Measurements from ENCODE around the gene PLPP7. TPM values are rescaled to one million over a fixed set of nuclear protein-coding genes. Genes with fewer than 3 reads are reported as not detected.

Gene PLPP7
- total and polyA plus RNA-seq, 7 experiments from 2014 or later = 0.12 to 0.71 (median 0.19) TPM; not detected in 1

DNA sequence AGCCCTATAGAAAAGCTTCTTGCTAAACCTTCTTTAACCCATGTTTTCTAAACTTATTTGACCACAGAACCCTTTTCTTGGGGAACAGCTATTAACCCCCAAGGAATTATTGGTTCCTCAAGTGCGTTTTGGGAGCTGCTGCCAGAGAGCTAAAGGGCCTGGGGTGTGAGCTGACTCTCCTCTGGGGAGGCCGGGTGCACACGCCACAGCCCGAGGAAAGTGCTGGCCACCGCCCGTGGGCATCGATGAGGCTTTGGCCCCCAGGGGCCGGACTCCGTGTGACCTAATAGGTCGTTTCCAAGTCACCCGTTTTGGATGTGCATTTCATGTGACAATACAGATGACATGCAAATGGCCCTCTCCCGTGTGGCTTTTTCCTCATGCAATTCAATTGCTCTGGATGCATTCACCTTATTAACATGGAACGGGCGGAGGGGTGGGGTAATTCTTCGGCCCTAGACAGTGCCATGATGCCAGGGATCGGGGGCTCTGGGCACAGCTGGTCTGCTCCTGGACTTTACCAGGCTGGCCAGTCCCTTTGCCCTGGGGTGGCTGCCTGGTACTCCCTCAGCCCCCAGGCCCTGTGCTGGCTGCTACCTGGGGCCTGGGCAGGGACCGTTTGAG, 19.5 kb downstream of the PLPP7 start:
- H3K4me3 ChIP-seq (ENCODE audit: low read length) = no peak overlapping the region
- CTCF ChIA-PET = no interaction called here
- intact Hi-C loops (cut with micrococcal nuclease) = no loop called here
- no peaks in the 10 kb centered on the region for H3K27me3 ChIP-seq (ENCODE audit: control insufficient read depth in 2 of 2, insufficient read depth in 2 of 2, low read length in 2 of 2)
- peaks cover 0 to 19% (median 15%) of the 10 kb centered on the region in 7 donors for H3K4me1 Mint-ChIP-seq
- no peak overlapping the region for H3K27ac Mint-ChIP-seq
- ATAC-seq = no peak
- H3K4me3 Mint-ChIP-seq = peak overlapping the region in 1 of 10 donors; percentile 34
- peaks cover 13 to 14% of the 10 kb centered on the region in 2 donors for H3K4me1 ChIP-seq (ENCODE audit: control insufficient read depth in 2 of 2, insufficient read depth in 2 of 2, low read length in 2 of 2)
- no peaks in the 10 kb centered on the region for H3K36me3 Mint-ChIP-seq
- no peaks in the 10 kb centered on the region for H3K36me3 ChIP-seq (ENCODE audit: control insufficient read depth in 2 of 3, insufficient read depth in 3 of 3, low read length in 3 of 3)
- DNase-seq = no peak
- POLR2A ChIA-PET = interaction anchor here (0.7 to 2.2 kb wide), 3 partner anchors 39 to 188 kb away, joined by 3 to 9 read pairs (median 3); no protein-coding TSS in a partner anchor
- H3K9me3 ChIP-seq (ENCODE audit: control insufficient read depth in 2 of 3, low read length in 3 of 3) = no peaks in the 10 kb centered on the region
- H3K27ac ChIP-seq (ENCODE audit: low read depth, low read length) = no peak overlapping the region
- H3K27me3 Mint-ChIP-seq = no peaks in the 10 kb centered on the region
- H3K9me3 Mint-ChIP-seq = peaks cover 0 to 1% (median 0%) of the 10 kb centered on the region in 11 donors

DNA sequence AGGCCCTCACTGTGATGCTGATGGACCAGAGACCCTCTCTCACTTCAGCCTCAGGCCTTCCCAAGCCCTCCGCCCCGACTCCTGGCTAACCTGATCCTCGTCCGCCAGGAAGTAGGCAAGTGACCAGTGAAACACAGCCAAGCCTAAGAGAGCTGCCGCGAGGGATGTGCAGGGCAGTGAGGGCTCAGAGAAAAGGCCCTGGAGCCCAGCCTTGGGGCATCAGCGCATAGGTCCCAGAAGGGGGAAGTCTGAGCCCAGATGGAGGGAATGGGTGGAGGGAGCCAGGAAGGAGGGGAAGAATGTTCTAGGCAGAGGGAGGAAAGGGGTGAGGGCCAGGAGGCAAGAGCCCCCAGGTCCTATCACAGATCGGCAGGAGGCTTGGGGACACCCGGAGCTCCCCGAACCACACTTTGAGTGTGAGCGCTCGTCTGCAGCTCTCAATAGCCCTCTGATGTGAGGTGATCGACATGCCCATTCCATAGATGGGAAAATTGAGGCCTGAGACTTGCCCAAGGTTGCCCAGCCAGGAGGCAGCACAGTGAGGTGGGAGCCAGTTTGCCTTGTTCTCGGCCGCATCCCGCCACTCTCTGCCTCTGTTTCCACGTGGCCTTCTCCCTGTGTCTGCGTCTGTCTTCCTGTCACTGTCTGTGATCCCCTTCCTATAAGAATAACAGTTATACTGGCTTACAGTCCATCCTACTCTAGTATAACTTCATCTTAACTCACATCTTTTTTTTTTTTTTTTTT, 20.2 kb downstream of the PLPP7 start:
- H3K27ac ChIP-seq (ENCODE audit: low read depth, low read length) = no peak overlapping the region
- H3K4me1 Mint-ChIP-seq = peaks cover 0 to 19% (median 15%) of the 10 kb centered on the region in 7 donors
- H3K4me1 ChIP-seq (ENCODE audit: control insufficient read depth in 2 of 2, insufficient read depth in 2 of 2, low read length in 2 of 2) = peaks cover 13 to 14% of the 10 kb centered on the region in 2 donors
- peaks cover 0 to 1% (median 0%) of the 10 kb centered on the region in 11 donors for H3K9me3 Mint-ChIP-seq
- DNase-seq (no peak), ATAC-seq (no peak)
- no peaks in the 10 kb centered on the region for H3K36me3 ChIP-seq (ENCODE audit: control insufficient read depth in 2 of 3, insufficient read depth in 3 of 3, low read length in 3 of 3)
- ChIA-PET CTCF (no interaction called here), POLR2A (interaction anchor here (0.6 to 2.2 kb wide), 5 partner anchors 22 to 54 kb away, joined by 3 to 9 read pairs (median 4); partner anchors contain the start of gene FAM78A)
- no peaks in the 10 kb centered on the region for H3K9me3 ChIP-seq (ENCODE audit: control insufficient read depth in 2 of 3, low read length in 3 of 3)
- H3K36me3 Mint-ChIP-seq = no peaks in the 10 kb centered on the region
- H3K4me3 Mint-ChIP-seq = peak overlapping the region in 1 of 10 donors; percentile 38
- H3K27me3 Mint-ChIP-seq = no peaks in the 10 kb centered on the region
- no peak overlapping the region for H3K4me3 ChIP-seq (ENCODE audit: low read length)
- H3K27ac Mint-ChIP-seq = peak overlapping the region in 3 of 9 donors; percentile 33 to 88 (median 71)
- intact Hi-C loops (cut with micrococcal nuclease) = loop anchor here in 1 of 2 donors (2.0 kb wide), 1 partner anchor 31 kb away; no protein-coding TSS in a partner anchor
- H3K27me3 ChIP-seq (ENCODE audit: control insufficient read depth in 2 of 2, insufficient read depth in 2 of 2, low read length in 2 of 2) = no peaks in the 10 kb centered on the region

DNA sequence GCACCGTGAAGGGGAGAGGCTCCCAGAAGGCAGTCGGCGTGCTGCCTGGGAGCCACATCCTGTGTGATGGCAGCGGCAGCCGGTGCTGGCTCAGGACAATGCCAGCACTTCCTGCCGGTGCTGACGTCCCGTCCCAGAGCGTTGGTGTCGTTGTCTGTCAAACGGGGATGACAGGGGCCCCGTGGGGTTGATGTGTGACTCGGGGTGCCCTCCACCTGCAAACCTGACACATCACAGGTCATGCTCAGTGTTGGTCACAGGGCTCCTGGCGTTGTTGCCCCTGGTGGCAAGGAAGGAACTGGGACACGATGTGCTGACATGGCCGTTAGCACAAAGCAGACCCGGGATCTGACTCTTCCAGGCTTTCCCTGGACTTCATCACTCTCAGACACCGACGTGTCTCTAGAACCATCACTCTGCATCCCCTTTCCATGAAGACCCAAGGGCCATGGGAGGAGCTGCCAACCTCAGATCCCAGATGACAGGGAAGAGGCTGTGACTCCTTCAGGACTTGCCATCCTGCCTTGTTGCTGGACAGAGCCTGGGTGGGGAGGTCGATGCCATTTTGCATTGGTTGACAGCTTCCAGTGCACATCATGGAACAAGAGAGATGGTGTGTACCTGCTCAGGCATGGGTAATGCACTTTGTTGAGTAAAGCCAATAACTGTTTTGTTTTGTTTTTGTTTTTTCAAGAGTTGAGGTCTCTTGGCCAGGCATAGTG, 21.5 kb downstream of the PLPP7 start:
- H3K27ac ChIP-seq (ENCODE audit: low read depth, low read length) = peak overlapping the region; percentile 43
- no peaks in the 10 kb centered on the region for H3K9me3 ChIP-seq (ENCODE audit: control insufficient read depth in 2 of 3, low read length in 3 of 3)
- intact Hi-C loops (cut with micrococcal nuclease) = loop anchor here in 1 of 2 donors (1.0 to 2.0 kb wide), 2 partner anchors 32 to 133 kb away; no protein-coding TSS in a partner anchor
- DNase-seq (peak; percentile 41 to 79 (median 74)), ATAC-seq (peak; percentile 92)
- Mint-ChIP-seq H3K4me3 (peak overlapping the region; percentile 49 to 78 (median 70)), H3K27ac (peak overlapping the region; percentile 63 to 92 (median 80)), H3K4me1 (peaks cover 0 to 19% (median 15%) of the 10 kb centered on the region in 7 donors), H3K9me3 (peaks cover 0 to 1% (median 0%) of the 10 kb centered on the region in 11 donors), H3K36me3 (no peaks in the 10 kb centered on the region), H3K27me3 (no peaks in the 10 kb centered on the region)
- ChIA-PET POLR2A (interaction anchor here (0.5 to 2.2 kb wide), 10 partner anchors 16 to 186 kb away, joined by 3 to 9 read pairs (median 4); partner anchors contain the start of genes FAM78A and NUP214), CTCF (interaction anchor here (0.7 to 0.9 kb wide), 2 partner anchors 11 to 104 kb away, joined by 3 read pairs; no protein-coding TSS in a partner anchor)
- H3K4me1 ChIP-seq (ENCODE audit: control insufficient read depth in 2 of 2, insufficient read depth in 2 of 2, low read length in 2 of 2) = peaks cover 13 to 14% of the 10 kb centered on the region in 2 donors
- H3K27me3 ChIP-seq (ENCODE audit: control insufficient read depth in 2 of 2, insufficient read depth in 2 of 2, low read length in 2 of 2) = no peaks in the 10 kb centered on the region
- no peaks in the 10 kb centered on the region for H3K36me3 ChIP-seq (ENCODE audit: control insufficient read depth in 2 of 3, insufficient read depth in 3 of 3, low read length in 3 of 3)
- H3K4me3 ChIP-seq (ENCODE audit: low read length) = peak overlapping the region; percentile 39

DNA sequence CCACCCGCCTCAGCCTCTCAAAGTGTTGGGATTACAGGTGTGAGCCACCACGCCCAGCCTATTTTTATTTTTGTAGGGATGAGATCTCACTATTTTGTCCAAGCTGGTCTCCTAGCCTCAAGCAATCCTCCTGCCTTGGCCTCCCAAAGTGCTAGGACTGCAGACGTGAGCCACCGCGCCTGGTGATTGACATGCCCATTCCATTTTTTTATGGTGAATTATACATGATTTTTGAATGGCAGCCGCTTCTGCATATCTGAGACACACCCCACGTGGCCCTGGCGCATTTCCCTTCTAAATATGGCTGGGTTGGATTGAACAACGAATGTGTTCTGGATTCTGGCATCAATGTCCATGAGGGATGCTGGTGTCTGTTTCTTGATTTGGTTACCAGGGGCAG, 22.7 kb downstream of the PLPP7 start:
- H3K4me3 Mint-ChIP-seq = no peak overlapping the region
- H3K4me1 ChIP-seq (ENCODE audit: control insufficient read depth in 2 of 2, insufficient read depth in 2 of 2, low read length in 2 of 2) = peaks cover 13 to 14% of the 10 kb centered on the region in 2 donors
- peaks cover 0 to 1% (median 0%) of the 10 kb centered on the region in 11 donors for H3K9me3 Mint-ChIP-seq
- peak overlapping the region in 4 of 9 donors; percentile 28 to 83 (median 69) for H3K27ac Mint-ChIP-seq
- CTCF ChIA-PET = no interaction called here
- no peaks in the 10 kb centered on the region for H3K9me3 ChIP-seq (ENCODE audit: control insufficient read depth in 2 of 3, low read length in 3 of 3)
- ATAC-seq (no peak), DNase-seq (no peak)
- H3K4me3 ChIP-seq (ENCODE audit: low read length) = no peak overlapping the region
- no peaks in the 10 kb centered on the region for H3K27me3 Mint-ChIP-seq
- H3K27ac ChIP-seq (ENCODE audit: low read depth, low read length) = no peak overlapping the region
- H3K27me3 ChIP-seq (ENCODE audit: control insufficient read depth in 2 of 2, insufficient read depth in 2 of 2, low read length in 2 of 2) = no peaks in the 10 kb centered on the region
- no peaks in the 10 kb centered on the region for H3K36me3 Mint-ChIP-seq
- intact Hi-C loops (cut with micrococcal nuclease) = no loop called here
- peaks cover 0 to 19% (median 15%) of the 10 kb centered on the region in 7 donors for H3K4me1 Mint-ChIP-seq
- POLR2A ChIA-PET = interaction anchor here (0.6 kb wide), 1 partner anchor 81 kb away, joined by 3 read pairs; no protein-coding TSS in a partner anchor
- H3K36me3 ChIP-seq (ENCODE audit: control insufficient read depth in 2 of 3, insufficient read depth in 3 of 3, low read length in 3 of 3) = no peaks in the 10 kb centered on the region

DNA sequence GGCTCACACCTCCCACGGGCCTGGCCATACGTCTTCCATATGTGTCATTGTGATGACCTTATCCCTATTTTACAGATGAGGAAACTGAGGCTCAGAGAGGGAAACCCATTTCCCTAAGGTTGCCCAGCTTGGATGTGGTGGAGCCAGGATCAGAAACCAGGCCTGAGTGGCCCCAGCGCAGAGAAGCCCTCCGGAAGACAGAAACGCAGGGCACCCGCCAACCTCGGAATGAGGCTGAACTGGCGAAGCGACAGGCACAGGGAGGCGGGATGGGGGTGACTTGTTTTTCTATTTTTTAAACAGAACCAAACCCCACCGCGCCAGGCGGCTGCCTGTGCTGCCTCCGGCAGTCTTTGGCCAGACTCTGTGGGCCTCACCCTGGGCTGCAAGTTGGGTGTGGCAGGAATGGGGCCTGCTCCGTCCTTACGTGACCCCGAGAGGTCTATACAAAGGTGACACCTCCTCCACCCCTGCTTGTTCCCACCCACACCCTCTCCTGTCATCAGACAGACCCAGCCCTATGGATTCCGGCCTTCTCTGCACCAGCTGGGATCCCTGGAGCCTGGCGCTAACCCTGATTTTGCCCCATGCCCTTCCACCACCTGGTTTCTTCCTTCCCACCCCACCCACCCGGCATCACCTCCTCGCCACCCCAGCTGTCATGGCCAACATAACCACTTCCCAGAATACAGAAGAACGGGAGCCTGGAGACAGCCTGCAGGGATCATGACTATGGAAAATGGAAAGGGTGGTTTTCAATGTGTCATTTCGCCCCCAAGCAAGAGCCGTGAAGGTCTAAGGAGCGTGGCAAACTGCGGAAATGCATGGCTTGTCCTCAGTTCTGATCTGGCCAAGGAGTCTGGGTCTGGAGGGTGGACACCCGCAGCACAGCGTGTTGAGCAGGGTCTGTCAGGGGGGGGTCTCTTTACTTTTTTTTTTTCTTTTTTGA, 23.6 kb downstream of the PLPP7 start:
- ATAC-seq = no peak
- Histone ChIP-seq H3K4me3 (ENCODE audit: low read length) (no peak overlapping the region), H3K27me3 (ENCODE audit: control insufficient read depth in 2 of 2, insufficient read depth in 2 of 2, low read length in 2 of 2) (no peaks in the 10 kb centered on the region), H3K4me1 (ENCODE audit: control insufficient read depth in 2 of 2, insufficient read depth in 2 of 2, low read length in 2 of 2) (peaks cover 13 to 14% of the 10 kb centered on the region in 2 donors), H3K27ac (ENCODE audit: low read depth, low read length) (no peak overlapping the region), H3K9me3 (ENCODE audit: control insufficient read depth in 2 of 3, low read length in 3 of 3) (no peaks in the 10 kb centered on the region), H3K36me3 (ENCODE audit: control insufficient read depth in 2 of 3, insufficient read depth in 3 of 3, low read length in 3 of 3) (no peaks in the 10 kb centered on the region)
- peaks cover 0 to 1% (median 0%) of the 10 kb centered on the region in 11 donors for H3K9me3 Mint-ChIP-seq
- ChIA-PET CTCF (no interaction called here), POLR2A (interaction anchor here (0.6 kb wide), 1 partner anchor 80 kb away, joined by 3 read pairs; no protein-coding TSS in a partner anchor)
- H3K27me3 Mint-ChIP-seq = no peaks in the 10 kb centered on the region
- no peak for DNase-seq
- intact Hi-C loops (cut with micrococcal nuclease) = no loop called here
- H3K36me3 Mint-ChIP-seq = no peaks in the 10 kb centered on the region
- peaks cover 0 to 19% (median 15%) of the 10 kb centered on the region in 7 donors for H3K4me1 Mint-ChIP-seq
- peak overlapping the region in 5 of 9 donors; percentile 28 to 83 (median 59) for H3K27ac Mint-ChIP-seq
- peak overlapping the region in 1 of 10 donors; percentile 18 for H3K4me3 Mint-ChIP-seq

All from naive thymus-derived CD4-positive, alpha-beta T cell (primary cell).